HepG2 (cell line): Measurements from ENCODE around the gene SYVN1. TPM values are rescaled to one million over a fixed set of nuclear protein-coding genes. Genes with fewer than 3 reads are reported as not detected.

Experiments
- CBFB ChIP-seq: sonication (generic); formaldehyde crosslinking; IDR thresholded peaks from 2 replicates; pipeline ENCODE4 v1.4.0; 2020; ENCODE audit warnings: missing genetic modification reagents
- MEIS2 ChIP-seq: sonication (generic); formaldehyde crosslinking; IDR thresholded peaks from 2 replicates; pipeline ENCODE4 v1.9.0; 2021; ENCODE audit warnings: mild to moderate bottlenecking, missing genetic modification reagents
- PCBP2 ChIP-seq: fragments of 200-400 bp; formaldehyde crosslinking; optimal IDR thresholded peaks from 2 replicates; pipeline ENCODE3; 2018; ENCODE audit warnings: low read length, low read depth; ENCODE audit not compliant: poor library complexity, severe bottlenecking
- ZNF160 ChIP-seq: sonication (generic); formaldehyde crosslinking; IDR thresholded peaks from 2 replicates; pipeline ENCODE4 v1.8.0; 2022; ENCODE audit warnings: mild to moderate bottlenecking, inconsistent platforms, missing genetic modification reagents
- ZNF33B ChIP-seq: sonication (generic); formaldehyde crosslinking; IDR thresholded peaks from 2 replicates; pipeline ENCODE4 v1.5.1; 2020; ENCODE audit warnings: mild to moderate bottlenecking, missing genetic modification reagents
- polyA plus RNA-seq, 8 experiments: library from polyadenylated mRNA; depleted of rRNA in 3 of 8; stranded (reverse) in 7 of 8; unstranded in 1 of 8; fragments of >200 nt; fragmentation: Illumina TruSeq in 4 of 8; extraction: Trizol in 4 of 8; gene quantifications; 2 replicates each; pipeline versions ENCODE4 v1.2.1 to v1.2.3, GENCODE V29; 2011 to 2016; ENCODE audit warnings: low read depth in 4 of 8, missing spikeins in 1 of 8, mixed read lengths in 1 of 8; ENCODE audit not compliant: insufficient read depth in 1 of 8
- total RNA-seq, 5 experiments: library from RNA; depleted of rRNA; stranded (reverse); fragments of >200 nt; fragmentation: Illumina TruSeq; extraction: Trizol; gene quantifications; 2 replicates each; pipeline ENCODE4 v1.2.3, GENCODE V29; 2016; ENCODE audit warnings: low read depth in 1 of 5
- TF ChIP-seq, protein P1 (sequence below): sonication (generic); formaldehyde crosslinking; IDR thresholded peaks from 2 replicates; pipeline ENCODE4 v1.4.0; 2020; ENCODE audit warnings: missing genetic modification reagents
- TF ChIP-seq, protein P2 (sequence below): IDR thresholded peaks from 2 replicates; pipeline ENCODE4 v1.6.1; 2012; ENCODE audit warnings: low read depth, low read length, improper control_type of control experiment
- TF ChIP-seq, protein P3 (sequence below): sonication (generic); formaldehyde crosslinking; IDR thresholded peaks from 2 replicates; pipeline ENCODE4 v1.5.0; 2020; ENCODE audit warnings: mild to moderate bottlenecking, missing genetic modification reagents

Gene SYVN1
- total and polyA plus RNA-seq, 2 of the 13 experiments (the other 11 are each of a cell fraction or from before 2014, with no cell fraction given): 10.3 to 22.5 TPM

- TF ChIP-seq, protein P1, sequence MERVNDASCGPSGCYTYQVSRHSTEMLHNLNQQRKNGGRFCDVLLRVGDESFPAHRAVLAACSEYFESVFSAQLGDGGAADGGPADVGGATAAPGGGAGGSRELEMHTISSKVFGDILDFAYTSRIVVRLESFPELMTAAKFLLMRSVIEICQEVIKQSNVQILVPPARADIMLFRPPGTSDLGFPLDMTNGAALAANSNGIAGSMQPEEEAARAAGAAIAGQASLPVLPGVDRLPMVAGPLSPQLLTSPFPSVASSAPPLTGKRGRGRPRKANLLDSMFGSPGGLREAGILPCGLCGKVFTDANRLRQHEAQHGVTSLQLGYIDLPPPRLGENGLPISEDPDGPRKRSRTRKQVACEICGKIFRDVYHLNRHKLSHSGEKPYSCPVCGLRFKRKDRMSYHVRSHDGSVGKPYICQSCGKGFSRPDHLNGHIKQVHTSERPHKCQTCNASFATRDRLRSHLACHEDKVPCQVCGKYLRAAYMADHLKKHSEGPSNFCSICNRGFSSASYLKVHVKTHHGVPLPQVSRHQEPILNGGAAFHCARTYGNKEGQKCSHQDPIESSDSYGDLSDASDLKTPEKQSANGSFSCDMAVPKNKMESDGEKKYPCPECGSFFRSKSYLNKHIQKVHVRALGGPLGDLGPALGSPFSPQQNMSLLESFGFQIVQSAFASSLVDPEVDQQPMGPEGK: no peak
- TF ChIP-seq CBFB (no peak), PCBP2 (no peak), ZNF160 (CRISPR knock-in tag) (no peak), ZNF33B (no peak), MEIS2 (CRISPR knock-in tag) (no peak)
- TF ChIP-seq, protein P2, sequence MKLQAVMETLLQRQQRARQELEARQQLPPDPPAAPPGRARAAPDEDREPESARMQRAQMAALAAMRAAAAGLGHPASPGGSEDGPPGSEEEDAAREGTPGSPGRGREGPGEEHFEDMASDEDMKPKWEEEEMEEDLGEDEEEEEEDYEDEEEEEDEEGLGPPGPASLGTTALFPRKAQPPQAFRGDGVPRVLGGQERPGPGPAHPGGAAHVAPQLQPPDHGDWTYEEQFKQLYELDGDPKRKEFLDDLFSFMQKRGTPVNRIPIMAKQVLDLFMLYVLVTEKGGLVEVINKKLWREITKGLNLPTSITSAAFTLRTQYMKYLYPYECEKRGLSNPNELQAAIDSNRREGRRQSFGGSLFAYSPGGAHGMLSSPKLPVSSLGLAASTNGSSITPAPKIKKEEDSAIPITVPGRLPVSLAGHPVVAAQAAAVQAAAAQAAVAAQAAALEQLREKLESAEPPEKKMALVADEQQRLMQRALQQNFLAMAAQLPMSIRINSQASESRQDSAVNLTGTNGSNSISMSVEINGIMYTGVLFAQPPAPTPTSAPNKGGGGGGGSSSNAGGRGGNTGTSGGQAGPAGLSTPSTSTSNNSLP: no peak
- TF ChIP-seq, protein P3, sequence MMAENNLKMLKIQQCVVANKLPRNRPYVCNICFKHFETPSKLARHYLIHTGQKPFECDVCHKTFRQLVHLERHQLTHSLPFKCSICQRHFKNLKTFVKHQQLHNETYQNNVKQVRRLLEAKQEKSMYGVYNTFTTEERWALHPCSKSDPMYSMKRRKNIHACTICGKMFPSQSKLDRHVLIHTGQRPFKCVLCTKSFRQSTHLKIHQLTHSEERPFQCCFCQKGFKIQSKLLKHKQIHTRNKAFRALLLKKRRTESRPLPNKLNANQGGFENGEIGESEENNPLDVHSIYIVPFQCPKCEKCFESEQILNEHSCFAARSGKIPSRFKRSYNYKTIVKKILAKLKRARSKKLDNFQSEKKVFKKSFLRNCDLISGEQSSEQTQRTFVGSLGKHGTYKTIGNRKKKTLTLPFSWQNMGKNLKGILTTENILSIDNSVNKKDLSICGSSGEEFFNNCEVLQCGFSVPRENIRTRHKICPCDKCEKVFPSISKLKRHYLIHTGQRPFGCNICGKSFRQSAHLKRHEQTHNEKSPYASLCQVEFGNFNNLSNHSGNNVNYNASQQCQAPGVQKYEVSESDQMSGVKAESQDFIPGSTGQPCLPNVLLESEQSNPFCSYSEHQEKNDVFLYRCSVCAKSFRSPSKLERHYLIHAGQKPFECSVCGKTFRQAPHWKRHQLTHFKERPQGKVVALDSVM (CRISPR knock-in tag): no peak
These were observed 33.3 kb upstream of the SYVN1 start (continued) for GRCh38 chr11:65167656-65168055.
